Endothelial cell of umbilical vein (primary cell): ENCODE results near the gene MAPRE2. TPM values are rescaled to one million over a fixed set of nuclear protein-coding genes. Genes with fewer than 3 reads are reported as not detected.

Experiments used
- BruUV-seq: library from RNA; stranded (reverse); fragments of 400-500 nt; replicated peaks from 2 replicates; lab custom pipeline; 2021; lab: Mats Ljungman, UMichigan
- CTCF ChIA-PET: fragments of 300-600, 350-600 bp; sonication (Branson Sonifier 250); formaldehyde crosslinking; loops from one replicate; lab custom pipeline; 2021; ENCODE audit warnings: antibody characterized with exemption, inconsistent platforms; lab: Charles Lee
- POLR2A ChIA-PET: fragments of 300-600, 350-600 bp; sonication (Branson Sonifier 250); formaldehyde crosslinking; loops from one replicate; lab custom pipeline; 2021; ENCODE audit warnings: antibody characterized with exemption, inconsistent platforms; lab: Charles Lee
- DNase-seq: peaks from one replicate; pipeline ENCODE4 v3.0.0-alpha.2; 2011; ENCODE audit warnings: low read depth, low spot score
- FAIRE-seq: peaks from 2 replicates; lab custom pipeline; 2011; peaks lifted over from hg19 to GRCh38; lab: Jason Lieb, UNC
- H2AFZ ChIP-seq: 2 replicates; pipeline ENCODE4 v1.6.0; 2012; ENCODE audit warnings: low read depth, low read length, control low read depth, inconsistent platforms
- H3K27ac ChIP-seq: 2 replicates; pipeline ENCODE4 v1.5.1; 2011; ENCODE audit warnings: low read depth, mild to moderate bottlenecking, control low read depth, low read length, moderate library complexity; ENCODE audit not compliant: insufficient read depth
- H3K27me3 ChIP-seq, 2 experiments: 2 replicates each; pipeline versions ENCODE4 v1.6.0 to v1.6.1; 2011; ENCODE audit warnings: low read length in 2 of 2, mixed read lengths in 1 of 2; ENCODE audit not compliant: control insufficient read depth in 2 of 2, insufficient read depth in 2 of 2
- H3K36me3 ChIP-seq, 2 experiments: 2 replicates in 1 of 2; 3 replicates in 1 of 2; pipeline ENCODE4 v1.5.1; 2011; ENCODE audit warnings: low read length in 2 of 2, mild to moderate bottlenecking in 1 of 2, moderate library complexity in 1 of 2; ENCODE audit not compliant: control insufficient read depth in 2 of 2, insufficient read depth in 2 of 2; ENCODE audit errors: extremely low read depth in 1 of 2
- H3K4me1 ChIP-seq: 3 replicates; pipeline ENCODE4 v1.5.1; 2011; ENCODE audit warnings: mild to moderate bottlenecking, low read length; ENCODE audit not compliant: control insufficient read depth, insufficient read depth; ENCODE audit errors: extremely low read depth
- H3K4me2 ChIP-seq: 2 replicates; pipeline ENCODE4 v1.6.1; 2011; ENCODE audit warnings: low read length, control low read depth, mixed read lengths; ENCODE audit not compliant: insufficient read depth
- H3K4me3 ChIP-seq, 3 experiments: fragments of 200-600 bp in 1 of 3; sonication (generic), shearing (Covaris generic) in 1 of 3; replicated peaks in 1 of 3; 2 replicates each; pipeline ENCODE4 v1.5.1; 2011 to 2016; ENCODE audit warnings: control low read depth in 3 of 3, low read length in 3 of 3, mild to moderate bottlenecking in 2 of 3, inconsistent platforms in 1 of 3, low read depth in 1 of 3, moderate library complexity in 1 of 3; ENCODE audit not compliant: insufficient read depth in 1 of 3
- H3K79me2 ChIP-seq: 2 replicates; pipeline ENCODE4 v1.6.0; 2012; ENCODE audit warnings: low read length, inconsistent platforms; ENCODE audit not compliant: control insufficient read depth, insufficient read depth
- H3K9ac ChIP-seq: replicated peaks from 2 replicates; pipeline ENCODE3; 2011; ENCODE audit warnings: low read length, control low read depth; ENCODE audit not compliant: insufficient read depth; ENCODE audit errors: extremely low read depth
- H3K9me1 ChIP-seq: replicated peaks from 3 replicates; pipeline ENCODE4 v1.6.0; 2011; ENCODE audit warnings: mild to moderate bottlenecking, low read length; ENCODE audit not compliant: control insufficient read depth, insufficient read depth; ENCODE audit errors: extremely low read depth
- H3K9me3 ChIP-seq: replicated peaks from 2 replicates; pipeline ENCODE4 v1.5.1; 2012; ENCODE audit warnings: low read length, inconsistent platforms; ENCODE audit not compliant: control insufficient read depth, insufficient read depth
- H4K20me1 ChIP-seq: replicated peaks from 2 replicates; pipeline ENCODE3; 2011; ENCODE audit warnings: mild to moderate bottlenecking, low read length; ENCODE audit not compliant: control insufficient read depth, insufficient read depth; ENCODE audit errors: extremely low read depth
- CTCF ChIP-seq, 2 donors: IDR thresholded peaks; 1 replicate in 1 of 2; 2 replicates in 1 of 2; pipeline ENCODE4 v1.5.1; 2011; ENCODE audit warnings: low read length in 2 of 2, mild to moderate bottlenecking in 2 of 2, moderate library complexity in 2 of 2, control low read depth in 1 of 2, inconsistent platforms in 1 of 2, low read depth in 1 of 2; ENCODE audit not compliant: insufficient read depth in 1 of 2; ENCODE audit errors: extremely low read depth in 1 of 2
- EZH2 ChIP-seq: IDR thresholded peaks from 2 replicates; pipeline ENCODE4 v1.6.1; 2012; ENCODE audit warnings: borderline replicate concordance, low read depth, mild to moderate bottlenecking, moderate library complexity, low read length, inconsistent platforms; ENCODE audit not compliant: severe bottlenecking
- FOS ChIP-seq: IDR thresholded peaks from 2 replicates; pipeline ENCODE4 v1.6.1; 2011; ENCODE audit warnings: mild to moderate bottlenecking, low read length, moderate library complexity, borderline replicate concordance; ENCODE audit not compliant: insufficient read depth
- GATA2 ChIP-seq: IDR thresholded peaks from 2 replicates; pipeline ENCODE4 v1.7.0; 2011; ENCODE audit warnings: low read depth, mild to moderate bottlenecking, moderate library complexity, mixed read lengths, low read length; ENCODE audit not compliant: insufficient read length, insufficient read depth
- JUN ChIP-seq: IDR thresholded peaks from 2 replicates; pipeline ENCODE4 v1.6.1; 2011; ENCODE audit warnings: borderline replicate concordance, low read depth; ENCODE audit not compliant: insufficient read length, insufficient read depth
- MAX ChIP-seq: IDR thresholded peaks from 2 replicates; pipeline ENCODE4 v1.6.1; 2011; ENCODE audit not compliant: insufficient read depth, insufficient read length
- MYC ChIP-seq: IDR thresholded peaks from one replicate; pipeline ENCODE4 v1.6.1; 2011; ENCODE audit warnings: mild to moderate bottlenecking, low read depth, low read length
- POLR2A ChIP-seq: IDR thresholded peaks from 2 replicates; pipeline ENCODE4 v1.6.1; 2012; ENCODE audit warnings: low read depth, mild to moderate bottlenecking, control low read depth, low read length
- POLR2AphosphoS5 ChIP-seq: IDR thresholded peaks from 2 replicates; pipeline ENCODE4 v1.6.1; 2012; ENCODE audit warnings: low read depth, mild to moderate bottlenecking, control low read depth, low read length, moderate library complexity; ENCODE audit not compliant: insufficient read depth
- dilution Hi-C: fragments of 300-500 bp; cut with MboI; formaldehyde crosslinking; loops from one replicate; pipeline ENCODE4 v1.15.0; 2019; ENCODE audit warnings: low sequenced_read_pairs; ENCODE audit not compliant: extremely low pct_ligation_motif_present
- intact Hi-C: fragments of 100-400 bp; cut with micrococcal nuclease; formaldehyde crosslinking; loops from one replicate; pipeline ENCODE4 v1.10.0; 2022
- polyA plus RNA-seq, 4 experiments: library from polyadenylated mRNA; depleted of rRNA in 3 of 4; stranded (reverse) in 3 of 4; unstranded in 1 of 4; fragments of >200 nt; gene quantifications; 2 replicates each; pipeline versions ENCODE4 v1.2.1 to v1.2.3, GENCODE V29; 2011 to 2012; ENCODE audit warnings: missing spikeins in 1 of 4
- total RNA-seq: library from RNA; stranded (reverse); gene quantifications from 2 replicates; pipeline ENCODE4 v1.2.3, GENCODE V29; 2021

MAPRE2 gene
- total and polyA plus RNA-seq, 2 donors (not counting 3 experiments of a cell fraction or from before 2014, with no cell fraction given): 117 to 148 TPM

- DNase-seq (no peak), FAIRE-seq (no peak)
- TF ChIP-seq POLR2AphosphoS5 (no peak), FOS (no peak), GATA2 (no peak), MAX (no peak), EZH2 (no peak), CTCF (IDR thresholded peaks at IDR 0.05; ENCODE audit: extremely low read depth in 1 of 2, insufficient read depth in 1 of 2, low read depth in 1 of 2, low read length in 2 of 2) (no peak), JUN (no peak), MYC (no peak), POLR2A (no peak)
- Histone ChIP-seq H3K4me1 (peaks cover 3% of the 10 kb centered on the region), H2AFZ (no peak overlapping the region), H3K9me3 (no peaks in the 10 kb centered on the region), H4K20me1 (no peaks in the 10 kb centered on the region), H3K4me2 (no peak overlapping the region), H3K27ac (no peak overlapping the region), H3K36me3 (peaks cover 32 to 40% of the 10 kb centered on the region in 2 experiments), H3K79me2 (no peaks in the 10 kb centered on the region), H3K9ac (no peak overlapping the region), H3K27me3 (no peaks in the 10 kb centered on the region), H3K4me3 (no peak overlapping the region), H3K9me1 (no peaks in the 10 kb centered on the region)
- ChIA-PET POLR2A (no interaction called here), CTCF (interaction anchor here (1.1 kb wide), 1 partner anchor 131 kb away, joined by 4 read pairs; no protein-coding TSS in a partner anchor)
- BruUV-seq: no TSS peak
- dilution Hi-C loops (no loop called here), intact Hi-C loops (no loop called here)
These were observed 95.7 kb downstream of the MAPRE2 start for GRCh38 chr18:35136885-35137284.
